Testis (tissue), 5 donors: ENCODE results near the gene FKBP1B. TPM values are rescaled to one million over a fixed set of nuclear protein-coding genes. Genes with fewer than 3 reads are reported as not detected.

Experiments
- DNase-seq: peaks from one replicate; pipeline ENCODE4 v3.0.0-alpha.2; 2019
- H3K27ac ChIP-seq, 2 donors: fragments of 200-600 bp; sonication (generic); one replicate each; pipeline ENCODE4 v1.5.1; 2019
- H3K27me3 ChIP-seq: fragments of 200-600 bp; sonication (generic); one replicate; pipeline ENCODE4 v1.5.1; 2019
- H3K36me3 ChIP-seq: fragments of 200-600 bp; sonication (generic); one replicate; pipeline ENCODE4 v1.5.1; 2017; ENCODE audit warnings: low read depth; ENCODE audit errors: missing control alignments
- H3K4me1 ChIP-seq: fragments of 200-600 bp; sonication (generic); one replicate; pipeline ENCODE4 v1.5.1; 2019
- H3K4me3 ChIP-seq, 2 donors: fragments of 200-600 bp; sonication (generic); one replicate each; pipeline ENCODE4 v1.5.1; 2017 to 2019
- H3K9me3 ChIP-seq: fragments of 200-600 bp; sonication (generic); one replicate; pipeline ENCODE4 v1.5.1; 2017
- POLR2A ChIP-seq: fragments of 450-650 bp; IDR thresholded peaks from one replicate; pipeline ENCODE4 v1.6.1; 2017; ENCODE audit warnings: antibody characterized with exemption, mild to moderate bottlenecking, moderate library complexity
- WGBS, 2 donors: methylation state at CpG; one replicate each; pipeline ENCODE4 v1.1.5; 2018; 5-methylcytosine and 5-hydroxymethylcytosine counted together
- intact Hi-C: fragments of 100-400 bp; cut with DNase I; formaldehyde crosslinking; loops from one replicate; pipeline ENCODE4 v1.15.1; 2023; ENCODE audit warnings: low total_unique reads
- long read RNA-seq, 2 donors: transcript quantifications; one replicate each; lab custom pipeline, GENCODE V29; 2026
- polyA plus RNA-seq: library from polyadenylated mRNA; stranded (reverse); fragments of 350-450 nt; fragmentation: Illumina TruSeq; extraction: RNeasy Lipid Tissue Mini Kit (QIAGEN cat#74804); gene quantifications from one replicate; pipeline ENCODE4 v1.2.3, GENCODE V29; 2014; ENCODE audit warnings: low read depth, low replicate concordance; ENCODE audit not compliant: insufficient read depth
- total RNA-seq, 2 donors: library from RNA; depleted of rRNA; stranded (reverse); fragments of >200 nt; gene quantifications; one replicate each; pipeline ENCODE4 v1.2.3, GENCODE V29; 2016
- TF ChIP-seq, protein P1 (sequence below), 3 experiments: fragments of 450-650 bp in 2 of 3; fragments of 200-600 bp in 1 of 3; sonication (generic) in 1 of 3; IDR thresholded peaks; one replicate each; pipeline ENCODE4 v1.5.1; 2016 to 2019; ENCODE audit warnings: antibody characterized with exemption in 3 of 3, mild to moderate bottlenecking in 2 of 3, moderate library complexity in 1 of 3

FKBP1B gene
- total RNA-seq (1 to 10 TPM; 2.7 to 3.0 TPM), polyA plus RNA-seq (3.6 TPM)
- long read RNA-seq, donor 1, partial matches to known transcripts: 0 of 2 reads
- long read RNA-seq, donor 1, other reads (novel, unspliced or antisense): 0 of 2 reads
- long read RNA-seq, donor 2, partial matches to known transcripts: 0 of 2 reads
- long read RNA-seq, donor 2, other reads (novel, unspliced or antisense): 0 of 2 reads

DNA sequence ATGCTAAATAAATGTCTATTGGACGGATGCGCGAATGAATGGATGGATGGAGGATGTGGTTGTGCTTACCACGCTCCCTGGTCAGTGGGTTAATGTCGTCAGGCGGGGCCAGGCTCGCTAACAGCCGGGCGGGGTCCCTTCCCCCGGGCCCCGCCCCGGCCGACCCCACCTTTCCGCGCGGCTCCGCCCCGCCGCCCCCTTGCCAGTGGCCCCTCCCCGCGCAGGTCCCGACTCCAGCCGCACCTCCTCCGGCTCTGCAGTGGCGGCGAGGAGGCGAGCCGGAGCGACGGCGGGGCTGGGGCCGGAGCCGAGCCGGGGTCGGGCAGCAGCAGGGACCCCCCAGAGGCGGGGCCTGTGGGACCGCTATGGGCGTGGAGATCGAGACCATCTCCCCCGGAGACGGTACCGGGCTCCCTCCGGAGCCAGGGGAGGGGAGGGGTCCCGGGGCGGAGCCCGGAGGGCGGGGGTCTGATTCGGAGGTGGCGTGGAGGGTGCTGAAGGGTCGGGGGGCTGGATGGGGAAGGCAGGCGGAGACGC is at the start of gene FKBP1B:
Gene FKBP1B, plus strand, starts transcription at position 257 of the 537 bp plus-strand sequence. Its CDS starts 109 bp downstream, at position 366.
- Histone ChIP-seq H3K27me3 (no peaks in the 10 kb centered on the region), H3K36me3 (no peaks in the 10 kb centered on the region), H3K9me3 (no peaks in the 10 kb centered on the region), H3K27ac (no peak within 1 kb of the TSS), H3K4me1 (peaks cover 4% of the 10 kb centered on the region), H3K4me3 (peak within 1 kb of the TSS; percentile 69 to 73)
- peak; percentile 51 for DNase-seq
- intact Hi-C loops: no loop called here
- TF ChIP-seq, protein P1, sequence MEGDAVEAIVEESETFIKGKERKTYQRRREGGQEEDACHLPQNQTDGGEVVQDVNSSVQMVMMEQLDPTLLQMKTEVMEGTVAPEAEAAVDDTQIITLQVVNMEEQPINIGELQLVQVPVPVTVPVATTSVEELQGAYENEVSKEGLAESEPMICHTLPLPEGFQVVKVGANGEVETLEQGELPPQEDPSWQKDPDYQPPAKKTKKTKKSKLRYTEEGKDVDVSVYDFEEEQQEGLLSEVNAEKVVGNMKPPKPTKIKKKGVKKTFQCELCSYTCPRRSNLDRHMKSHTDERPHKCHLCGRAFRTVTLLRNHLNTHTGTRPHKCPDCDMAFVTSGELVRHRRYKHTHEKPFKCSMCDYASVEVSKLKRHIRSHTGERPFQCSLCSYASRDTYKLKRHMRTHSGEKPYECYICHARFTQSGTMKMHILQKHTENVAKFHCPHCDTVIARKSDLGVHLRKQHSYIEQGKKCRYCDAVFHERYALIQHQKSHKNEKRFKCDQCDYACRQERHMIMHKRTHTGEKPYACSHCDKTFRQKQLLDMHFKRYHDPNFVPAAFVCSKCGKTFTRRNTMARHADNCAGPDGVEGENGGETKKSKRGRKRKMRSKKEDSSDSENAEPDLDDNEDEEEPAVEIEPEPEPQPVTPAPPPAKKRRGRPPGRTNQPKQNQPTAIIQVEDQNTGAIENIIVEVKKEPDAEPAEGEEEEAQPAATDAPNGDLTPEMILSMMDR (IDR thresholded peaks at IDR 0.05): no peak
- no peak for TF ChIP-seq POLR2A
- WGBS, 2 donors: 0 to 1% methylated on average over 18 to 50 of the region's 52 CpGs

DNA sequence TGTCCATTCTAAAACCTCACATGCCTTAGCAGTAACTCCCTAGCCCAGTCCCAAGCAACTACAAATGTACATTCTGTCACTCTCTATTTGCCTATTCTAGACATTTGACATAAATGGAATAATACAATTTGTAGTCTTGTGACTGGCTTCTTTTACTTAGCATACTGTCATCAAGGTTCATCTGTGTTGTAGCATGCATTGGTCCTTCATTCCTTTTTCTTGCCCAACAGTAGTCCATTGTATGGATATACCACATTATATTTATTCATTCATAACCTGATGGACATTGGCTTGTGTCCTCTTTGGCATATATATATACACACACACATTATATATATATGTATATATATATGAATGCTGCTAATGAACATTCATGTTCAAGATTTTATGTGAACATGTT is 41.8 kb upstream of the FKBP1B start:
- no peak overlapping the region for H3K4me3 ChIP-seq
- no peaks in the 10 kb centered on the region for H3K27me3 ChIP-seq
- TF ChIP-seq, protein P1 (IDR thresholded peaks at IDR 0.05): no peak
- no peak for TF ChIP-seq POLR2A
- H3K27ac ChIP-seq: no peak overlapping the region
- DNase-seq: no peak
- peaks cover 4% of the 10 kb centered on the region for H3K4me1 ChIP-seq
- intact Hi-C loops: no loop called here
- H3K9me3 ChIP-seq: no peaks in the 10 kb centered on the region
- H3K36me3 ChIP-seq: no peaks in the 10 kb centered on the region

DNA sequence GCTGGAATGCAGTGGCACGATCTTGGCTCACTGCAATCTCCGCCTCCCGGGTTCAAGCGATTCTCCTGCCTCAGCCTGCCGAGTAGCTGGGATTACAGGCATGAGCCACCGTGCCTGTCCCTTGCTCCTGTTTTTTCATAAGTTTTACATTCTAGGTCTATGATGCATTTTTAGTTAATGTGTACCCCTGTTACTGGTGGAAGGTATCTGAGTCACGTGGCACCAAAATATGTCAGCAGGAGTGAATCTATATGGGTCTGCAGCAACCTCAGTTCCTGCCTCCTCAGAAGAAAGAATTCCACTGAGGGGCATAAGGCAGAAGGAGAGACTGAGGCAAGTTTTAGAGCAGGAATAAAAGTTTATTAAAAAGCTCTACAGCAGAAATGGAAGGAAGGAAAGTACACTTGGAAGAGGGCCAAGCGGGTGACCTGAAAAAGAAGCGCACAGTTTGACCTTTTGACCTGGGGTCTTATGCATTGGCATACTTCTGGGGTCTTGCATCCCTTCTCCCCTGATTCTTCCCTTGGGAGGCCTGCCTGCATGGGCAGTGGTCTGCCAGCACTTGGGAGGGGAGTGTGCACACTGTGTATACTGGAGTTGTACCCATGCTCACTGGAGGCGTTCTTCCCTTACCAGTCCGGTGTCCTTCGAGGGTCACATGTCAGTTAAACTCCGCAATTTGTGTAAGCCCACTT is 40.7 kb upstream of the FKBP1B start:
- no peaks in the 10 kb centered on the region for H3K36me3 ChIP-seq
- no peak for TF ChIP-seq POLR2A
- TF ChIP-seq, protein P1 (IDR thresholded peaks at IDR 0.05): no peak
- H3K4me3 ChIP-seq: no peak overlapping the region
- H3K27ac ChIP-seq: no peak overlapping the region
- WGBS, 2 donors: 79 to 81% methylated on average over 13 of the region's 13 CpGs
- DNase-seq: no peak
- peaks cover 4% of the 10 kb centered on the region for H3K4me1 ChIP-seq
- H3K27me3 ChIP-seq: no peaks in the 10 kb centered on the region
- intact Hi-C loops: no loop called here
- no peaks in the 10 kb centered on the region for H3K9me3 ChIP-seq

DNA sequence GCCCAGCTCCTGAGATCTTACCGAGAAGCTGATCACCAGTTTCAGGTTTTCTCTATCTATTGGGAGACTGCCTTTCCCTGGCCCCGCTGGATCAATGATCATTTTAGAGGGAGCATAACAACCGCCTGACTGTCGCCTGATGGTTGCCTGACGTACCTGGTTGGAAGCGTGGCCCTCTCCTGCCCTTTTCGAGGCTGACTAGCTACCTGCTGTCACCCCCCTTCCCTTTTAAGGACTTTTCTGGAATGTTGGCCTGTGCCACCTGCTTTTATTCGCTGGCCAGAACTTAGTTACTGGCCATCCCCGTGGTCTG is 40.2 kb upstream of the FKBP1B start:
- H3K4me1 ChIP-seq: peaks cover 4% of the 10 kb centered on the region
- TF ChIP-seq POLR2A: no peak
- TF ChIP-seq, protein P1 (IDR thresholded peaks at IDR 0.05): no peak
- H3K27ac ChIP-seq: no peak overlapping the region
- intact Hi-C loops: no loop called here
- H3K4me3 ChIP-seq: peak overlapping the region in 1 of 2 donors; percentile 38
- H3K27me3 ChIP-seq: no peaks in the 10 kb centered on the region
- H3K9me3 ChIP-seq: no peaks in the 10 kb centered on the region
- no peaks in the 10 kb centered on the region for H3K36me3 ChIP-seq
- WGBS, 2 donors: 62 to 63% methylated on average over 9 of the region's 9 CpGs
- DNase-seq: no peak
